HUES6 (cell line): ENCODE results near the gene RND2.

ENCODE experiments used
- H3K27ac ChIP-seq: 2 replicates; pipeline ENCODE4 v1.7.0; 2013; ENCODE audit warnings: low read depth, mild to moderate bottlenecking, low read length, inconsistent platforms
- H3K27me3 ChIP-seq: 2 replicates; pipeline ENCODE4 v1.6.1; 2013; ENCODE audit warnings: low read length; ENCODE audit not compliant: control insufficient read depth, insufficient read depth
- H3K36me3 ChIP-seq: 2 replicates; pipeline ENCODE4 v1.6.1; 2013; ENCODE audit warnings: low read length; ENCODE audit not compliant: control insufficient read depth, insufficient read depth
- H3K4me1 ChIP-seq: 2 replicates; pipeline ENCODE4 v1.6.1; 2013; ENCODE audit warnings: low read length; ENCODE audit not compliant: control insufficient read depth, insufficient read depth
- H3K4me3 ChIP-seq: 2 replicates; pipeline ENCODE4 v1.5.1; 2013; ENCODE audit warnings: low read depth, low read length
- H3K9ac ChIP-seq: one replicate; pipeline ENCODE4 v1.6.1; 2013; ENCODE audit warnings: mild to moderate bottlenecking, low read length
- H3K9me3 ChIP-seq: 2 replicates; pipeline ENCODE4 v1.6.1; 2013; ENCODE audit warnings: low read depth, low read length; ENCODE audit not compliant: control insufficient read depth, insufficient read depth

The RND2 gene

DNA sequence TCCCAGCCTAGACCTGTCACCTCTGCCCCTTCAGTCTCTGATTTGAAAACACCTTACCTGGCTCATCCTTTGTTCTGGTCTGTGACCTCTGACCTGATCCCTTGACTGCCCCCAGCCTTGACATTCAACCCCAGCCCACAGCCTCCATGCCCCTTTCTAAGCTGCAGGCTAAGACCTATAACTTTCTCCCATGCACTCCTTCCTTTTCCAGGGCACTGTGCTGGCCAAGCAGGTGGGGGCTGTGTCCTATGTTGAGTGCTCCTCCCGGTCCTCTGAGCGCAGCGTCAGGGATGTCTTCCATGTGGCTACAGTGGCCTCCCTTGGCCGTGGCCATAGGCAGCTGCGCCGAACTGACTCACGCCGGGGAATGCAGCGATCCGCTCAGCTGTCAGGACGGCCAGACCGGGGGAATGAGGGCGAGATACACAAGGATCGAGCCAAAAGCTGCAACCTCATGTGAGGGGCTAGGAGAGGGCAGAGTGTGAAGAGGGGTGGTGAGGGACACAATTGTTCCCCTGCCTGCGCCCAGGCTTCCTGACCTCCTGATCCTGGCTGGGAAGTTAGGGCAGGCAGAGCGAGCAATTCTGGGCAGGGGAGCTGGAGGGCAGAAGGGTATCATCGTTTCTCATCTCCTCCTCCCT, 3.3 kb downstream of the RND2 start:
- Histone ChIP-seq H3K4me1 (peaks cover 41% of the 10 kb centered on the region), H3K9me3 (no peaks in the 10 kb centered on the region), H3K27me3 (no peaks in the 10 kb centered on the region), H3K36me3 (peaks cover 12% of the 10 kb centered on the region), H3K4me3 (no peak overlapping the region), H3K9ac (no peak overlapping the region), H3K27ac (no peak overlapping the region)

DNA sequence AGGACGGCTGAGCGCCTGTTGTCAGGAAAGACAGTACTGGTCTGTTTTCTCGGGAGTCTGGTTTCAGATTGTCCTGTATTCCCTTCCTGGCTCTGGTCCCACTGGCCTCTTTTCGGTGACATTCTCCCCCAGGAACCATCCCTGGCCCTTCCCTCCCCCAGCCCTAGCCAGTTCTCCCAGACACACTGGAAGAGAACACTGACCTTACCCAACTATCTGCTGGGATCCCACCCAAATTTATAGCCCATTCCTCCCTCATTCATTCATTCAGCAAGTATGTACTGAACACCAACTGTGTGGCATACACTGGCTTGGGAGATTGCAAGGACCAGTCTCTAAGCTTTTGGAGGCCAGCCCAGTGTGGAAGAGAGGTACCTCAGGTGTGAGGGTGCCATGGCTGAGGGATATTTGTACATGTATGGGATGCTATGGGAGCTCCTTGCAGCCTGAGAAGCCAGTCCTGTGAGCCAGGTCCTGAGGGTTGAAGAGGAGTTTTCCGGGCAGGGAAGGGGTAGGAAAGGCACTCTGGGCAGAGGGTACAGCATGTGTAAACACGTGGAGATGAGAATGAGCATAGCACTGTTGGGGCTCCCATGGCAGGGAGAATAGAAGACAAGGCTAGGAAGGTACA, 5.2 kb downstream of the RND2 start:
- H3K27ac ChIP-seq: no peak overlapping the region
- peaks cover 60% of the 10 kb centered on the region for H3K4me1 ChIP-seq
- peaks cover 12% of the 10 kb centered on the region for H3K36me3 ChIP-seq
- H3K27me3 ChIP-seq: no peaks in the 10 kb centered on the region
- no peak overlapping the region for H3K4me3 ChIP-seq
- no peaks in the 10 kb centered on the region for H3K9me3 ChIP-seq
- no peak overlapping the region for H3K9ac ChIP-seq

GRCh38 chr17:43031666-43032065, 6.6 kb downstream of the RND2 start:
- Histone ChIP-seq H3K4me3 (no peak overlapping the region), H3K27ac (no peak overlapping the region), H3K9ac (no peak overlapping the region), H3K4me1 (peaks cover 69% of the 10 kb centered on the region), H3K9me3 (no peaks in the 10 kb centered on the region), H3K27me3 (no peaks in the 10 kb centered on the region), H3K36me3 (peaks cover 12% of the 10 kb centered on the region)

GRCh38 chr17:43033948-43034881, 9.2 kb downstream of the RND2 start:
- H3K27me3 ChIP-seq: no peaks in the 10 kb centered on the region
- peaks cover 53% of the 10 kb centered on the region for H3K4me1 ChIP-seq
- H3K9me3 ChIP-seq: no peaks in the 10 kb centered on the region
- peak overlapping the region; percentile 74 for H3K9ac ChIP-seq
- peak overlapping the region; percentile 44 for H3K4me3 ChIP-seq
- H3K27ac ChIP-seq: peak overlapping the region; percentile 59
- no peaks in the 10 kb centered on the region for H3K36me3 ChIP-seq

DNA sequence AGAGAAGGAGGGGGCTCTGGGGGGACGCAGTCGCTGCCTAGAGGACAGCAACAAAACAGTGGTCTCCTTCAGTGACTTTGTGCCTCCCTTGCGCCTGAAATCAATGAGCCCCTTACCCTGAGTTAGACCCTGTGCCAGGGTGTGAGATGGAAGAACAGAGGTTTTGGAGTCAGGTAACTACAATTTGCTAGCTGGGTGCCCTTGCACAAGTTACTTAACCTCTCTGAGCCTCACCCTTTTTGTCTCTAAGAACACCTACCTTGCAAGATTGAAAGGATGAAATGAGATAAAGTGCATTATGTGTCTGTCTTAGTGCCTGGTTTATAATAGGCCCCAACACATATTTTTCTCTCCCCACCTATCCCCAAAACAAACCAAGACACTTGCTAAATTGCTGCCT, 9.9 kb downstream of the RND2 start:
- no peaks in the 10 kb centered on the region for H3K9me3 ChIP-seq
- H3K4me3 ChIP-seq: 0 out of 2 replicates have a peak overlapping the region, but pooled peaks have one; percentile 44
- H3K9ac ChIP-seq: peak overlapping the region; percentile 74
- H3K4me1 ChIP-seq: peaks cover 55% of the 10 kb centered on the region
- H3K27ac ChIP-seq: peak overlapping the region; percentile 10; the same call in 1 of the 2 replicates
- no peaks in the 10 kb centered on the region for H3K36me3 ChIP-seq
- no peaks in the 10 kb centered on the region for H3K27me3 ChIP-seq

GRCh38 chr17:43039646-43040045, 14.6 kb downstream of the RND2 start:
- Histone ChIP-seq H3K27ac (0 out of 2 replicates have a peak overlapping the region, but pooled peaks have one; percentile 10), H3K9ac (no peak overlapping the region), H3K4me1 (peaks cover 61% of the 10 kb centered on the region), H3K9me3 (no peaks in the 10 kb centered on the region), H3K27me3 (no peaks in the 10 kb centered on the region), H3K36me3 (peaks cover 7% of the 10 kb centered on the region; the same call in 1 of the 2 replicates), H3K4me3 (no peak overlapping the region)

DNA sequence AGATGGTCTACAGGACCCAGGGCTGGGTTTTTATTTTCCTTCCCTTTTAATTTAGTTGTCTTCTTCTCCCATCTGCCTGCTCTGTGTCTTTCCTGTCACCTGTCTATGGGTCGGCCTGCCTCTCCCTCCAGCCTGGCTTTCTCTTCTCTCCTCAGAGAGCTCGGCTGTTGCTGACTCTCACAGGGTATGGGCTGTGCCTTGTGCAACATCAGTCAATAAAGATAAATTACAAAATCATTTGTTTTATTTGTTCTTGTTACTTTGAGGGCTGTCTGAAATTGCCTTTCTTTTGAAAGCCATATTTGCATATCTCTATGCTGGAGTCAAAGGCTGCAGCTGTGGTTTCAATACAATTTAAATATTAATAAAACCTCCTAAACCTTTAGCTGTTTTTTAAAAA, 15.6 kb downstream of the RND2 start:
- H3K9me3 ChIP-seq: no peaks in the 10 kb centered on the region
- no peaks in the 10 kb centered on the region for H3K27me3 ChIP-seq
- no peak overlapping the region for H3K9ac ChIP-seq
- peaks cover 51% of the 10 kb centered on the region for H3K4me1 ChIP-seq
- peaks cover 16% of the 10 kb centered on the region for H3K36me3 ChIP-seq
- H3K4me3 ChIP-seq: no peak overlapping the region
- H3K27ac ChIP-seq: peak overlapping the region; percentile 62

DNA sequence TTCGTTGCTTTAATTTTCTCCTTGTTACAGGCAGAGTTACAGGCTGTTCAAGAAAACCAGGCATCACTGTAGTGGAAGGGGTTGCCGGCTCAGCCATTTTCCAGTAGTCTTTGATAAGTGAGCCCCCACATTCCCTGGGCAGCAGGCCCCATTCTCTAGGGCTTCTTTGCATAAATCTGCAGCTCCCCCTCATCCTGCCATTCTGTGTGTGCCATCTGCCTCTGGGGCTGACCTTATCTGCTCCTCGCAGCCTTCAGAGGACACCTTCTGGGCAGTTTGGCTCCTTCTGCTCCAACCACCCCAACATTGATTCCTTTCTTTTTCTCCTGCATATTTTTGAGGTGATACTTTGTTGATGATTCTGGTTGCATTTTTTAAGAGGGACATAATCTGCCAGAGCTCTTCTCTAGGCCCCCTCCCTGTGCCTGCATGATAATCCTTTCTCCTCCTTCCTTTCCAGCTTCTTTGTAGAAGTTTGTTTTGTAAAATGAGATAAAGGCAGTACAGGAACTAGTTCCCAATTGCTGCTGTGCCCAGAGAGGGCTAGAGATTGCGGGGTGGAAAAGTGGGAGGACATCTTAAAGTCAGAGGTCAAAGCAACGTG, 17.1 kb downstream of the RND2 start:
- Histone ChIP-seq H3K36me3 (peaks cover 20% of the 10 kb centered on the region), H3K27me3 (no peaks in the 10 kb centered on the region), H3K4me3 (no peak overlapping the region), H3K9ac (peak overlapping the region; percentile 5), H3K9me3 (no peaks in the 10 kb centered on the region), H3K4me1 (peaks cover 39% of the 10 kb centered on the region), H3K27ac (peak overlapping the region; percentile 48; the same call in 1 of the 2 replicates)

DNA sequence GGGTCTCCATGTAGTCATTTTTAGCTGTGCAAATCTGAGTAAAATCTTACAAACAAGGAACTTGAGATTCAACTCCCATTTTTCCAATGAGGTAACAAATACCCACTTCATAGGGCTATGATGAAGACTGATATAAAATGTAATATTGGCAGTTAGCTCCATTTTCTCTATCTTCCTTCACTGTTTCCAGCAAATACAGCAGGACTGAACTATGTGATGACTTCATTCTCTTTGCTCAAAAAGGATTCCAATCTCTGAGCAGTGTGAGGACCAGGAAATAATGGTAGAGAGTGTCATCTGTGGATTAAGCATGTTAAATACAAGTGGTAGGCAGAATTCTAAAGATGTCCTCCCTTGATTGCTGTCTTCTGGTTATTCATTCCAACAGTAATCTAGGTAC, 18.3 kb downstream of the RND2 start:
- no peaks in the 10 kb centered on the region for H3K9me3 ChIP-seq
- H3K4me3 ChIP-seq: no peak overlapping the region
- H3K36me3 ChIP-seq: peaks cover 25% of the 10 kb centered on the region
- H3K4me1 ChIP-seq: peaks cover 37% of the 10 kb centered on the region
- H3K9ac ChIP-seq: no peak overlapping the region
- no peak overlapping the region for H3K27ac ChIP-seq
- H3K27me3 ChIP-seq: no peaks in the 10 kb centered on the region

DNA sequence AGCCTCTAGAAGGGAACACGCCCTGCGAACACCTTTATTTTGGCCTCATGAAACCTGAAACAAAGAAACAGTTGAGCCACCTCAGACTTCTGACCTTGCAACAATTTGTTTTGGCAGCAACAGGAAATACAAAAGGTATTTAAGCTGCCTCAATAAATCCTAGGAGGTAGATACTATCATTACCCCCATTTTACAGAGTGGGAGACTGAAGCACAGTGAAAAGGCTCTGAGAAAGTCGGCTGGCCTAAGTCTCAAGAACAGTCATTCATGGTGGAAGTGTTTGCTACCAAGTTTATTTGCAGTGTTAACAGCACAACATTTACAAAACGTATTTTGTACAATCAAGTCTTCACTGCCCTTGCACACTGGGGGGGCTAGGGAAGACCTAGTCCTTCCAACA, 19.0 kb downstream of the RND2 start:
- H3K27ac ChIP-seq: no peak overlapping the region; the same call in 1 of the 2 replicates
- peaks cover 37% of the 10 kb centered on the region for H3K4me1 ChIP-seq
- no peaks in the 10 kb centered on the region for H3K27me3 ChIP-seq
- H3K9ac ChIP-seq: no peak overlapping the region
- H3K36me3 ChIP-seq: peaks cover 30% of the 10 kb centered on the region
- no peak overlapping the region for H3K4me3 ChIP-seq
- no peaks in the 10 kb centered on the region for H3K9me3 ChIP-seq
